DMS53 (cell line): ENCODE results near the gene APOO.

Experiments used
- DNase-seq: peaks from one replicate; lab custom pipeline; 2025; lab: John Stamatoyannopoulos, UW

Gene APOO

GRCh38 chrX:23786268-23786815, 121.4 kb downstream of the APOO start:
- peak; percentile 11 for DNase-seq

- DNase-seq = no peak
Observed at GRCh38 chrX:23785580-23785979, 122.2 kb downstream of the APOO start.

GRCh38 chrX:23784470-23785331, 123.0 kb downstream of the APOO start:
- DNase-seq = peak; percentile 35

GRCh38 chrX:23783589-23784469, 123.9 kb downstream of the APOO start:
- DNase-seq = peak; percentile 43
